K562 (cell line): ENCODE measurements around the gene HSD17B3. TPM values are rescaled to one million over a fixed set of nuclear protein-coding genes. Genes with fewer than 3 reads are reported as not detected.

Experiments
- ARID1B ChIP-seq: fragments of 450-650 bp; IDR thresholded peaks from 2 replicates; pipeline ENCODE4 v1.6.1; 2016; ENCODE audit warnings: antibody characterized with exemption, mild to moderate bottlenecking, inconsistent platforms
- DDX20 ChIP-seq: fragments of 450-650 bp; IDR thresholded peaks from 2 replicates; pipeline ENCODE4 v1.6.1; 2016; ENCODE audit warnings: missing genetic modification characterization, low read depth, mild to moderate bottlenecking, missing compliant biosample characterization, moderate library complexity
- EP300 ChIP-seq: IDR thresholded peaks from 2 replicates; pipeline ENCODE4 v1.6.1; 2012; ENCODE audit warnings: low read length, improper control_type of control experiment
- HNRNPH1 ChIP-seq: fragments of 200-400 bp; formaldehyde crosslinking; optimal IDR thresholded peaks from 2 replicates; pipeline ENCODE3; 2017; ENCODE audit warnings: low read depth, mild to moderate bottlenecking, low read length, moderate library complexity
- MEIS2 ChIP-seq: fragments of 450-650 bp; IDR thresholded peaks from 2 replicates; pipeline ENCODE4 v1.6.1; 2014; ENCODE audit warnings: mild to moderate bottlenecking; ENCODE audit not compliant: partially characterized antibody
- NR2C2 ChIP-seq, 2 experiments: fragments of 200-800 bp in 1 of 2; sonication (Bioruptor generic) in 1 of 2; sonication (generic) in 1 of 2; formaldehyde crosslinking in 1 of 2; IDR thresholded peaks; 2 replicates each; pipeline versions ENCODE4 v1.6.1 to v1.8.0; 2016 to 2022; ENCODE audit warnings: mild to moderate bottlenecking in 1 of 2, missing compliant biosample characterization in 1 of 2, missing genetic modification characterization in 1 of 2, missing genetic modification reagents in 1 of 2
- SAFB2 ChIP-seq: fragments of 200-400 bp; formaldehyde crosslinking; IDR thresholded peaks from 2 replicates; pipeline ENCODE4 v1.6.1; 2018; ENCODE audit warnings: borderline replicate concordance, low read length, low read depth, moderate library complexity; ENCODE audit not compliant: severe bottlenecking
- TCF3 ChIP-seq: sonication (generic); formaldehyde crosslinking; IDR thresholded peaks from 2 replicates; pipeline ENCODE4 v1.4.0; 2020; ENCODE audit warnings: mild to moderate bottlenecking, missing genetic modification reagents
- TRIM24 ChIP-seq, 2 experiments: fragments of 450-650 bp; IDR thresholded peaks; 2 replicates each; pipeline ENCODE4 v1.6.1; 2016
- TRIM28 ChIP-seq: fragments of 450-650 bp; IDR thresholded peaks from 2 replicates; pipeline ENCODE4 v1.6.1; 2017
- polyA plus RNA-seq, 8 experiments: library from polyadenylated mRNA; depleted of rRNA in 4 of 8; stranded (reverse) in 5 of 8; unstranded in 3 of 8; fragments of >200 nt; fragmentation: Nextera tagmentation in 2 of 8; fragmentation: Illumina TruSeq in 1 of 8; extraction: Ambion mirVana in 2 of 8; extraction: Trizol in 1 of 8; gene quantifications; 2 replicates each; pipeline versions ENCODE4 v1.2.1 to v1.2.3, GENCODE V29; 2011 to 2014; ENCODE audit warnings: inconsistent platforms in 1 of 8, missing spikeins in 1 of 8
- total RNA-seq, 7 experiments: library from RNA; depleted of rRNA in 6 of 7; stranded (reverse); fragments of >200 nt in 6 of 7; fragmentation: Illumina TruSeq in 2 of 7; extraction: Trizol in 2 of 7; gene quantifications; 2 replicates each; pipeline versions ENCODE4 v1.2.1 to v1.2.3, GENCODE V29; 2011 to 2021; ENCODE audit warnings: low replicate concordance in 1 of 7
- TF ChIP-seq, protein P1 (sequence below): fragments of 450-650 bp; IDR thresholded peaks from 2 replicates; pipeline ENCODE4 v1.6.1; 2016; ENCODE audit warnings: mild to moderate bottlenecking, moderate library complexity
- TF ChIP-seq, protein P2 (sequence below), 2 experiments: IDR thresholded peaks in 1 of 2; conservative IDR thresholded peaks in 1 of 2; 2 replicates each; pipeline ENCODE4 v1.6.1; 2016; ENCODE audit warnings: low read depth in 2 of 2, mild to moderate bottlenecking in 1 of 2, missing compliant biosample characterization in 1 of 2, missing genetic modification characterization in 1 of 2, moderate library complexity in 1 of 2

The HSD17B3 gene
- total and polyA plus RNA-seq, 9 of the 15 experiments (the other 6 are each of a cell fraction or from before 2014, with no cell fraction given), result not detected

DNA sequence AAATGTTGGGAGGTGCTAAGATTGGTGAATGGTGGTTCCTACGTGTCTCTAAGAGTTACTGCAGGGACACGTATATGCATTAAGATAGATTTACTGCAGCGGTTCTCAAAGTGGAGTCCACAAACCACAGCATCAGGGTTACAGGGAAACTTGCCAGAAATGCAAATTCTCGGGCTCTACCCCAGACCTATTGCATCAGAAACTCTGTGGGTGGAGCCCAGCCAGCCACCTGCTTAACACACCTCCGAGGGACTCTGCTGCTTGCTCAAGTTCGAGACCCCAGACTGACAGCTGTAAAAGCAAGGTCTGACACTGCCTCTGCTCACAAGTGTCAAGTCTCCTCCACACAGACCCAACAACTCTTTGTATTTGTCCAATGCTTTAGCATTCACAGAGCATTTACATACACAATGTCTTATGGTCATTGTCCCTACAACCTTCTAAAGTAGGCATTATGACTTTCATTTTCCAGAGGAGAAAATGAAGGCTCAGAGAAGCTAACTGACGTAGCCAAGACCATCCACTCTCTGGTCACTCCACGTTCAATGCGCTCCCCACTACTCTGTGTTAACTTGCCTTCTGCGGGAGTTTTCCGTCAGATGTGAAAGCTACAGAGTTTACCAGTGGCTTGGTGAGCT, 48.8 kb downstream of the HSD17B3 start (continued):
- TF ChIP-seq, protein P1, sequence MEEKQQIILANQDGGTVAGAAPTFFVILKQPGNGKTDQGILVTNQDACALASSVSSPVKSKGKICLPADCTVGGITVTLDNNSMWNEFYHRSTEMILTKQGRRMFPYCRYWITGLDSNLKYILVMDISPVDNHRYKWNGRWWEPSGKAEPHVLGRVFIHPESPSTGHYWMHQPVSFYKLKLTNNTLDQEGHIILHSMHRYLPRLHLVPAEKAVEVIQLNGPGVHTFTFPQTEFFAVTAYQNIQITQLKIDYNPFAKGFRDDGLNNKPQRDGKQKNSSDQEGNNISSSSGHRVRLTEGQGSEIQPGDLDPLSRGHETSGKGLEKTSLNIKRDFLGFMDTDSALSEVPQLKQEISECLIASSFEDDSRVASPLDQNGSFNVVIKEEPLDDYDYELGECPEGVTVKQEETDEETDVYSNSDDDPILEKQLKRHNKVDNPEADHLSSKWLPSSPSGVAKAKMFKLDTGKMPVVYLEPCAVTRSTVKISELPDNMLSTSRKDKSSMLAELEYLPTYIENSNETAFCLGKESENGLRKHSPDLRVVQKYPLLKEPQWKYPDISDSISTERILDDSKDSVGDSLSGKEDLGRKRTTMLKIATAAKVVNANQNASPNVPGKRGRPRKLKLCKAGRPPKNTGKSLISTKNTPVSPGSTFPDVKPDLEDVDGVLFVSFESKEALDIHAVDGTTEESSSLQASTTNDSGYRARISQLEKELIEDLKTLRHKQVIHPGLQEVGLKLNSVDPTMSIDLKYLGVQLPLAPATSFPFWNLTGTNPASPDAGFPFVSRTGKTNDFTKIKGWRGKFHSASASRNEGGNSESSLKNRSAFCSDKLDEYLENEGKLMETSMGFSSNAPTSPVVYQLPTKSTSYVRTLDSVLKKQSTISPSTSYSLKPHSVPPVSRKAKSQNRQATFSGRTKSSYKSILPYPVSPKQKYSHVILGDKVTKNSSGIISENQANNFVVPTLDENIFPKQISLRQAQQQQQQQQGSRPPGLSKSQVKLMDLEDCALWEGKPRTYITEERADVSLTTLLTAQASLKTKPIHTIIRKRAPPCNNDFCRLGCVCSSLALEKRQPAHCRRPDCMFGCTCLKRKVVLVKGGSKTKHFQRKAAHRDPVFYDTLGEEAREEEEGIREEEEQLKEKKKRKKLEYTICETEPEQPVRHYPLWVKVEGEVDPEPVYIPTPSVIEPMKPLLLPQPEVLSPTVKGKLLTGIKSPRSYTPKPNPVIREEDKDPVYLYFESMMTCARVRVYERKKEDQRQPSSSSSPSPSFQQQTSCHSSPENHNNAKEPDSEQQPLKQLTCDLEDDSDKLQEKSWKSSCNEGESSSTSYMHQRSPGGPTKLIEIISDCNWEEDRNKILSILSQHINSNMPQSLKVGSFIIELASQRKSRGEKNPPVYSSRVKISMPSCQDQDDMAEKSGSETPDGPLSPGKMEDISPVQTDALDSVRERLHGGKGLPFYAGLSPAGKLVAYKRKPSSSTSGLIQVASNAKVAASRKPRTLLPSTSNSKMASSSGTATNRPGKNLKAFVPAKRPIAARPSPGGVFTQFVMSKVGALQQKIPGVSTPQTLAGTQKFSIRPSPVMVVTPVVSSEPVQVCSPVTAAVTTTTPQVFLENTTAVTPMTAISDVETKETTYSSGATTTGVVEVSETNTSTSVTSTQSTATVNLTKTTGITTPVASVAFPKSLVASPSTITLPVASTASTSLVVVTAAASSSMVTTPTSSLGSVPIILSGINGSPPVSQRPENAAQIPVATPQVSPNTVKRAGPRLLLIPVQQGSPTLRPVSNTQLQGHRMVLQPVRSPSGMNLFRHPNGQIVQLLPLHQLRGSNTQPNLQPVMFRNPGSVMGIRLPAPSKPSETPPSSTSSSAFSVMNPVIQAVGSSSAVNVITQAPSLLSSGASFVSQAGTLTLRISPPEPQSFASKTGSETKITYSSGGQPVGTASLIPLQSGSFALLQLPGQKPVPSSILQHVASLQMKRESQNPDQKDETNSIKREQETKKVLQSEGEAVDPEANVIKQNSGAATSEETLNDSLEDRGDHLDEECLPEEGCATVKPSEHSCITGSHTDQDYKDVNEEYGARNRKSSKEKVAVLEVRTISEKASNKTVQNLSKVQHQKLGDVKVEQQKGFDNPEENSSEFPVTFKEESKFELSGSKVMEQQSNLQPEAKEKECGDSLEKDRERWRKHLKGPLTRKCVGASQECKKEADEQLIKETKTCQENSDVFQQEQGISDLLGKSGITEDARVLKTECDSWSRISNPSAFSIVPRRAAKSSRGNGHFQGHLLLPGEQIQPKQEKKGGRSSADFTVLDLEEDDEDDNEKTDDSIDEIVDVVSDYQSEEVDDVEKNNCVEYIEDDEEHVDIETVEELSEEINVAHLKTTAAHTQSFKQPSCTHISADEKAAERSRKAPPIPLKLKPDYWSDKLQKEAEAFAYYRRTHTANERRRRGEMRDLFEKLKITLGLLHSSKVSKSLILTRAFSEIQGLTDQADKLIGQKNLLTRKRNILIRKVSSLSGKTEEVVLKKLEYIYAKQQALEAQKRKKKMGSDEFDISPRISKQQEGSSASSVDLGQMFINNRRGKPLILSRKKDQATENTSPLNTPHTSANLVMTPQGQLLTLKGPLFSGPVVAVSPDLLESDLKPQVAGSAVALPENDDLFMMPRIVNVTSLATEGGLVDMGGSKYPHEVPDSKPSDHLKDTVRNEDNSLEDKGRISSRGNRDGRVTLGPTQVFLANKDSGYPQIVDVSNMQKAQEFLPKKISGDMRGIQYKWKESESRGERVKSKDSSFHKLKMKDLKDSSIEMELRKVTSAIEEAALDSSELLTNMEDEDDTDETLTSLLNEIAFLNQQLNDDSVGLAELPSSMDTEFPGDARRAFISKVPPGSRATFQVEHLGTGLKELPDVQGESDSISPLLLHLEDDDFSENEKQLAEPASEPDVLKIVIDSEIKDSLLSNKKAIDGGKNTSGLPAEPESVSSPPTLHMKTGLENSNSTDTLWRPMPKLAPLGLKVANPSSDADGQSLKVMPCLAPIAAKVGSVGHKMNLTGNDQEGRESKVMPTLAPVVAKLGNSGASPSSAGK, result peak; percentile 99
- TF ChIP-seq, protein P2, sequence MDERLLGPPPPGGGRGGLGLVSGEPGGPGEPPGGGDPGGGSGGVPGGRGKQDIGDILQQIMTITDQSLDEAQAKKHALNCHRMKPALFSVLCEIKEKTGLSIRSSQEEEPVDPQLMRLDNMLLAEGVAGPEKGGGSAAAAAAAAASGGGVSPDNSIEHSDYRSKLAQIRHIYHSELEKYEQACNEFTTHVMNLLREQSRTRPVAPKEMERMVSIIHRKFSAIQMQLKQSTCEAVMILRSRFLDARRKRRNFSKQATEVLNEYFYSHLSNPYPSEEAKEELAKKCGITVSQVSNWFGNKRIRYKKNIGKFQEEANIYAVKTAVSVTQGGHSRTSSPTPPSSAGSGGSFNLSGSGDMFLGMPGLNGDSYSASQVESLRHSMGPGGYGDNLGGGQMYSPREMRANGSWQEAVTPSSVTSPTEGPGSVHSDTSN (CRISPR knock-in tag; IDR thresholded peaks at IDR 0.05; ENCODE audit: low read depth), result no peak
- TF ChIP-seq, protein P2 (tag; conservative IDR thresholded peaks at IDR 0.05; ENCODE audit: low read depth), result peak; percentile 11; the same call in 1 of the 2 replicates
- no peak for TF ChIP-seq NR2C2 (CRISPR knock-in tag; IDR thresholded peaks at IDR 0.05)
- peak; percentile 38; the same call in 1 of the 2 replicates for TF ChIP-seq NR2C2 (tag; IDR thresholded peaks at IDR 0.05)
- no peak for TF ChIP-seq DDX20
- peak; percentile 24; the same call in 1 of the 2 replicates for TF ChIP-seq ARID1B
- TF ChIP-seq TRIM28, result 0 out of 2 replicates have a peak, but pooled peaks have one; percentile 40
- TF ChIP-seq TCF3 (CRISPR knock-in tag), result no peak
- TF ChIP-seq MEIS2, result peak; percentile 73
- TF ChIP-seq SAFB2, result no peak
- peak; percentile 56; the same call in 1 of the 2 replicates for TF ChIP-seq EP300
- TF ChIP-seq TRIM24 (IDR thresholded peaks at IDR 0.05), result peak in 1 of 2 experiments; percentile 21; a peak in 1 of 4 replicates
- no peak for TF ChIP-seq HNRNPH1
